ENCODE results near the gene RNASEH1. TPM values are rescaled to one million over a fixed set of nuclear protein-coding genes. Genes with fewer than 3 reads are reported as not detected.
"Not testable (repeated sequence)": the region's sequence is repeated elsewhere in the genome, so short reads cannot be mapped to it uniquely, and the experiment has no call there.

The RNASEH1 gene
- total RNA-seq, 1 donor from 2014 or later = 28.5 TPM

DNA sequence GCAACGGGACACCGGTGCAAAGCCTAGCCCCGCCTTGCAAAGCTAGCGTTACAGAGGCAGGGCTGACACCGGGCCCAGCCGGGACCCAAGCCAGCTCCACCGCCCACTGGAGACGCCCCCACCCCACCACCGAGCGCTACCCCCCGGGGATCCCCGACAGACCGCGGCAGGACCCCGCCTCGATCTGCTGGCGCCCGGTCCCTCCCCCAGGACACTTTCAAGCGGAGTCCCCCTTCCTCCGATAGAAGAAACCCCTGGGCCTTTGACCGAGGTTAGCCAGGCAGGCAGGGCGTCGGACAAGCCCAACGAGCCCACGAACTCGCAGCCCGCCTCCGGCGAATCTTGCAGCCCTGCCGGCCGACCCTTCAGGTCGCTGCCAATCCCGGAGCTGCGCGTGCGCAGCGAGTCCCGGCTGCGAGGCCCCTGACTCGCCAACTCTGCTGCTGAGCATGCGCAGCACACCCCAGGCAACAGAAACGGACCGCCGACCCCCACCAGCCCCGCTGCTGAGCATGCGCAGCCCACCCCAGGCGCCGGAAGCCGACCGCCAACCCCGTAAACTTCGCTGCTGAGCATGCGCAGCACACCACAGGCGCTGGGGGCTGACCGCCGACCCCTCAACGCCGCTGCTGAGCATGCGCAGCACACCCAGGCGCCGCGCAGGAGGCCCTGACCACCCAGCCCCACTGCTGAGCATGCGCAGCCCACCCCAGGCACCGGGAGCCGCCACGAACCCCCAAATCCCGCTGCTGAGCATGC, 39.5 kb downstream of the RNASEH1 start:
- H3K27me3 Mint-ChIP-seq = no peaks in the 10 kb centered on the region
- peaks cover 27% of the 10 kb centered on the region for H3K36me3 Mint-ChIP-seq (ENCODE audit: low read depth)
- H3K27ac Mint-ChIP-seq = peak overlapping the region; percentile 91
- ChIA-PET CTCF (no interaction called here), POLR2A (interaction anchor here (0.5 to 3.5 kb wide), 7 partner anchors 40 to 1489 kb away, joined by 3 to 64 read pairs (median 5); partner anchors contain the start of genes EIPR1, RNASEH1, RPS7 and TRAPPC12)
- DNase-seq = peak; percentile 98
- H3K9me3 Mint-ChIP-seq = peaks cover 8% of the 10 kb centered on the region
- H3K4me3 Mint-ChIP-seq = peak overlapping the region; percentile 85
- peak; percentile 76 for ATAC-seq (ENCODE audit: low read depth)
- peaks cover 38% of the 10 kb centered on the region for H3K4me1 Mint-ChIP-seq
- TF ChIP-seq, protein P1, sequence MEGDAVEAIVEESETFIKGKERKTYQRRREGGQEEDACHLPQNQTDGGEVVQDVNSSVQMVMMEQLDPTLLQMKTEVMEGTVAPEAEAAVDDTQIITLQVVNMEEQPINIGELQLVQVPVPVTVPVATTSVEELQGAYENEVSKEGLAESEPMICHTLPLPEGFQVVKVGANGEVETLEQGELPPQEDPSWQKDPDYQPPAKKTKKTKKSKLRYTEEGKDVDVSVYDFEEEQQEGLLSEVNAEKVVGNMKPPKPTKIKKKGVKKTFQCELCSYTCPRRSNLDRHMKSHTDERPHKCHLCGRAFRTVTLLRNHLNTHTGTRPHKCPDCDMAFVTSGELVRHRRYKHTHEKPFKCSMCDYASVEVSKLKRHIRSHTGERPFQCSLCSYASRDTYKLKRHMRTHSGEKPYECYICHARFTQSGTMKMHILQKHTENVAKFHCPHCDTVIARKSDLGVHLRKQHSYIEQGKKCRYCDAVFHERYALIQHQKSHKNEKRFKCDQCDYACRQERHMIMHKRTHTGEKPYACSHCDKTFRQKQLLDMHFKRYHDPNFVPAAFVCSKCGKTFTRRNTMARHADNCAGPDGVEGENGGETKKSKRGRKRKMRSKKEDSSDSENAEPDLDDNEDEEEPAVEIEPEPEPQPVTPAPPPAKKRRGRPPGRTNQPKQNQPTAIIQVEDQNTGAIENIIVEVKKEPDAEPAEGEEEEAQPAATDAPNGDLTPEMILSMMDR (IDR thresholded peaks at IDR 0.05) = no peak
- intact Hi-C loops (cut with micrococcal nuclease) = loop anchor here (1.0 to 2.0 kb wide), 6 partner anchors 18 to 139 kb away; partner anchors contain the start of genes RNASEH1, RPS7 and TRAPPC12

DNA sequence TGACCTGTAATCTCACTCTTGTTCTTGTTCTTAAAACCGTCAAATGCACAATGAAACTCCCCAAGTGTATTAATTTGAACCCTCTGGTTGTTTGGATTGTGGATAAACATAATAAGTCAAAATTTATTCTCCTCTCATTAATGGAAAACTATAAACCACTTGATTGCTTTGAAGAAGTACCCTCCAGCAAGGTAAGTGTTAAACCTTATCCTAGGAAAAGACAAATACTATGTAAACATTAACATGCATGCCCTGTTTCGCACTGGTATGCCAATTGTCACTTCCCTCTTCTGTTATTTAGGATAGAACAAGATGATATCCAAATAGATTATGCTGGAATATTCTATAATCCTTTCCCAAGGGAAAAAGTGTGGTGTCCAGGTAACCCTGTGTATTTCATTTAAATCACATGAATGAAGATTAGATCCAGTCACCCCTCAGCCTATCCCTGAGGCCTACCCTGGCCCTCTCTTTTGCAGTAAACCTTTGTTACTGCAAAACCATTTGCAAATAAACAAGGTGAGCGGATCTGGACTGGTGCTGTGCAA, 40.1 kb downstream of the RNASEH1 start:
- peaks cover 38% of the 10 kb centered on the region for H3K4me1 Mint-ChIP-seq
- H3K36me3 Mint-ChIP-seq (ENCODE audit: low read depth) = peaks cover 33% of the 10 kb centered on the region
- ChIA-PET POLR2A (interaction anchor here (0.5 to 3.5 kb wide), 7 partner anchors 40 to 1489 kb away, joined by 3 to 64 read pairs (median 5); partner anchors contain the start of genes EIPR1, RNASEH1, RPS7 and TRAPPC12), CTCF (no interaction called here)
- H3K4me3 Mint-ChIP-seq = peak overlapping the region; percentile 85
- TF ChIP-seq, protein P1 (IDR thresholded peaks at IDR 0.05) = no peak
- no peaks in the 10 kb centered on the region for H3K27me3 Mint-ChIP-seq
- intact Hi-C loops (cut with micrococcal nuclease) = loop anchor here (2.0 kb wide), 2 partner anchors 19 to 55 kb away; no protein-coding TSS in a partner anchor
- peak overlapping the region; percentile 91 for H3K27ac Mint-ChIP-seq
- DNase-seq (no peak), ATAC-seq (ENCODE audit: low read depth) (no peak)
- H3K9me3 Mint-ChIP-seq = peaks cover 8% of the 10 kb centered on the region

- intact Hi-C loops (cut with micrococcal nuclease) = no loop called here
- POLR2A ChIA-PET = interaction anchor here (0.6 kb wide), 1 partner anchor 135 kb away, joined by 5 read pairs; no protein-coding TSS in a partner anchor
- Mint-ChIP-seq H3K27me3 (no peaks in the 10 kb centered on the region), H3K4me1 (peaks cover 35% of the 10 kb centered on the region), H3K4me3 (no peak overlapping the region), H3K36me3 (ENCODE audit: low read depth) (peaks cover 44% of the 10 kb centered on the region), H3K27ac (no peak overlapping the region), H3K9me3 (peaks cover 8% of the 10 kb centered on the region)
- TF ChIP-seq, protein P1 (IDR thresholded peaks at IDR 0.05) = no peak
- no peak for DNase-seq
- ATAC-seq (ENCODE audit: low read depth) = no peak
- CTCF ChIA-PET = no interaction called here
Measured at GRCh38 chr2:3516831-3517230, 41.3 kb downstream of the RNASEH1 start.

GRCh38 chr2:3515438-3515837, 42.7 kb downstream of the RNASEH1 start:
- CTCF ChIA-PET; H3K4me3 Mint-ChIP-seq; intact Hi-C loops (cut with micrococcal nuclease); ATAC-seq (ENCODE audit: low read depth); POLR2A ChIA-PET; H3K9me3 Mint-ChIP-seq; DNase-seq; H3K27me3 Mint-ChIP-seq; H3K27ac Mint-ChIP-seq: not testable (repeated sequence)
- Mint-ChIP-seq H3K4me1 (peaks cover 21% of the 10 kb centered on the region), H3K36me3 (ENCODE audit: low read depth) (peaks cover 57% of the 10 kb centered on the region)

DNA sequence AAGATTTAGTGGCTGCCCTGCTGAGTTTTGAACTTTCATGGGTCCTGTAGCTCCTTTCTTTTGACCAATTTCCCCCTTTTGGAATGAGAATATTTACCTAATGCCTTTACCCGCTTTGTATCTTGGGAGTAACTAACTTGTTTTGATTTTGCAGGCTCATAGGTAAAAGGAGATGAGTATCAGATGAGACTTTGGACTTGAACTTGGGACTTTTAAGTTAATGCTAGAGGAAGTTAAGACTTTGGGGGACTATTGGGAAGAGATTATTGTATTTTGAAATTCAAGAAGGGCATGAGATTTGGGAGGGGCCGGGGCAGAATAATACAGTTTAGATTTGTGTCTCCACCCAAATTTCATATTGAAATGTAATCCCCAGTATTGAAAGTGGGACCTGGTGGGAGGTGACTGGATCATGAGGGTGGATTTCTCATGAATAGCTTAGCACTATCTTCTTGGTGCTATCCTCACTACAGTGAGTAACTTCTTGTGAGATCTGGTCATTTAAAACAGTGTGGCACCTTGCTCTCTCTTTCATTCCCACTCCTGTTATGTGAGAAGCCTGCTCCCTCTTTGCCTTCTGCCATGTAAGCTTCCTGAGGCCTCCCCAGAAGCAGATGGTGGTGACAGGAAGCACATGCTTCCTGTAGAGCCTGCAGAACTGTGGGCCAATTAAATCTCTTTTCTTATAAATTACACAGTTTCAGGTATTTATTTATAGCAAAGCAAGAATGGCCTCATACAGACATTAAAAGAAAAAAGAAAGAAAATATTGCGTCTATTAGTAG, 44.9 kb downstream of the RNASEH1 start:
- no peak for ATAC-seq (ENCODE audit: low read depth)
- TF ChIP-seq, protein P1 (IDR thresholded peaks at IDR 0.05) = no peak
- DNase-seq = no peak
- ChIA-PET POLR2A (no interaction called here), CTCF (no interaction called here)
- Mint-ChIP-seq H3K9me3 (peaks cover 12% of the 10 kb centered on the region), H3K4me3 (no peak overlapping the region), H3K4me1 (peaks cover 11% of the 10 kb centered on the region), H3K27me3 (no peaks in the 10 kb centered on the region), H3K36me3 (ENCODE audit: low read depth) (peaks cover 61% of the 10 kb centered on the region), H3K27ac (no peak overlapping the region)
- intact Hi-C loops (cut with micrococcal nuclease) = no loop called here
